ENCODE measurements around the gene ESYT1.

The ESYT1 gene

GRCh38 chr12:56143217-56143616, 15.2 kb downstream of the ESYT1 start:
- no peak for TF ChIP-seq EZH2 (IDR thresholded peaks at IDR 0.05; ENCODE audit: borderline replicate concordance, low read depth, low read length, severe bottlenecking)
- TF ChIP-seq, protein P1, sequence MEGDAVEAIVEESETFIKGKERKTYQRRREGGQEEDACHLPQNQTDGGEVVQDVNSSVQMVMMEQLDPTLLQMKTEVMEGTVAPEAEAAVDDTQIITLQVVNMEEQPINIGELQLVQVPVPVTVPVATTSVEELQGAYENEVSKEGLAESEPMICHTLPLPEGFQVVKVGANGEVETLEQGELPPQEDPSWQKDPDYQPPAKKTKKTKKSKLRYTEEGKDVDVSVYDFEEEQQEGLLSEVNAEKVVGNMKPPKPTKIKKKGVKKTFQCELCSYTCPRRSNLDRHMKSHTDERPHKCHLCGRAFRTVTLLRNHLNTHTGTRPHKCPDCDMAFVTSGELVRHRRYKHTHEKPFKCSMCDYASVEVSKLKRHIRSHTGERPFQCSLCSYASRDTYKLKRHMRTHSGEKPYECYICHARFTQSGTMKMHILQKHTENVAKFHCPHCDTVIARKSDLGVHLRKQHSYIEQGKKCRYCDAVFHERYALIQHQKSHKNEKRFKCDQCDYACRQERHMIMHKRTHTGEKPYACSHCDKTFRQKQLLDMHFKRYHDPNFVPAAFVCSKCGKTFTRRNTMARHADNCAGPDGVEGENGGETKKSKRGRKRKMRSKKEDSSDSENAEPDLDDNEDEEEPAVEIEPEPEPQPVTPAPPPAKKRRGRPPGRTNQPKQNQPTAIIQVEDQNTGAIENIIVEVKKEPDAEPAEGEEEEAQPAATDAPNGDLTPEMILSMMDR (IDR thresholded peaks at IDR 0.05; ENCODE audit: borderline replicate concordance, extremely low read depth, low read length, poor library complexity, severe bottlenecking) = no peak
- no peak overlapping the region for H3K27ac ChIP-seq (ENCODE audit: low read length)
- no peak overlapping the region for H3K9ac ChIP-seq (ENCODE audit: low read depth, low read length)
- no peaks in the 10 kb centered on the region for H3K27me3 ChIP-seq (ENCODE audit: insufficient read depth, low read length, poor library complexity)
- no peak overlapping the region for H3K4me3 ChIP-seq (ENCODE audit: low read depth in 1 of 2, low read length in 2 of 2)
- H4K20me1 ChIP-seq (ENCODE audit: insufficient read depth, low read length) = no peaks in the 10 kb centered on the region
- no peak overlapping the region for H3K4me2 ChIP-seq (ENCODE audit: insufficient read depth, low read length)
- ATAC-seq (ENCODE audit: insufficient read depth, low read depth) (no peak), DNase-seq (no peak)
- H3K4me1 ChIP-seq (ENCODE audit: insufficient read depth, low read length) = no peaks in the 10 kb centered on the region; the same call in 1 of the 2 replicates
- H3K36me3 ChIP-seq (ENCODE audit: insufficient read depth, low read length) = peaks cover 62% of the 10 kb centered on the region
- no peak overlapping the region for H2AFZ ChIP-seq (ENCODE audit: low read depth, low read length)
- H3K9me3 ChIP-seq (ENCODE audit: insufficient read depth, low read length, severe bottlenecking) = no peaks in the 10 kb centered on the region
- H3K79me2 ChIP-seq (ENCODE audit: insufficient read depth, low read length) = no peaks in the 10 kb centered on the region

- no peaks in the 10 kb centered on the region for H3K9me3 ChIP-seq (ENCODE audit: insufficient read depth, low read length, severe bottlenecking)
- DNase-seq = no peak
- no peaks in the 10 kb centered on the region for H3K4me1 ChIP-seq (ENCODE audit: insufficient read depth, low read length)
- H3K4me3 ChIP-seq (ENCODE audit: low read depth in 1 of 2, low read length in 2 of 2) = no peak overlapping the region
- H3K4me2 ChIP-seq (ENCODE audit: insufficient read depth, low read length) = no peak overlapping the region
- no peak overlapping the region for H3K27ac ChIP-seq (ENCODE audit: low read length)
- no peaks in the 10 kb centered on the region for H3K79me2 ChIP-seq (ENCODE audit: insufficient read depth, low read length)
- no peaks in the 10 kb centered on the region for H4K20me1 ChIP-seq (ENCODE audit: insufficient read depth, low read length)
- no peak overlapping the region for H3K9ac ChIP-seq (ENCODE audit: low read depth, low read length)
- H3K36me3 ChIP-seq (ENCODE audit: insufficient read depth, low read length) = peaks cover 55% of the 10 kb centered on the region
- ATAC-seq (ENCODE audit: insufficient read depth, low read depth) = no peak
- no peaks in the 10 kb centered on the region for H3K27me3 ChIP-seq (ENCODE audit: insufficient read depth, low read length, poor library complexity)
- no peak for TF ChIP-seq EZH2 (IDR thresholded peaks at IDR 0.05; ENCODE audit: borderline replicate concordance, low read depth, low read length, severe bottlenecking)
- TF ChIP-seq, protein P1 (IDR thresholded peaks at IDR 0.05; ENCODE audit: borderline replicate concordance, extremely low read depth, low read length, poor library complexity, severe bottlenecking) = no peak
- no peak overlapping the region for H2AFZ ChIP-seq (ENCODE audit: low read depth, low read length)
Observed at GRCh38 chr12:56143870-56144269, 15.8 kb downstream of the ESYT1 start.

GRCh38 chr12:56145217-56145616, 17.1 kb downstream of the ESYT1 start:
- no peak overlapping the region for H3K27ac ChIP-seq (ENCODE audit: low read length)
- H3K4me3 ChIP-seq (ENCODE audit: low read depth in 1 of 2, low read length in 2 of 2) = no peak overlapping the region
- no peak for ATAC-seq (ENCODE audit: insufficient read depth, low read depth)
- no peaks in the 10 kb centered on the region for H3K79me2 ChIP-seq (ENCODE audit: insufficient read depth, low read length)
- H4K20me1 ChIP-seq (ENCODE audit: insufficient read depth, low read length) = no peaks in the 10 kb centered on the region
- no peak overlapping the region for H3K9ac ChIP-seq (ENCODE audit: low read depth, low read length)
- no peak for DNase-seq
- H3K4me1 ChIP-seq (ENCODE audit: insufficient read depth, low read length) = no peaks in the 10 kb centered on the region
- no peak for TF ChIP-seq EZH2 (IDR thresholded peaks at IDR 0.05; ENCODE audit: borderline replicate concordance, low read depth, low read length, severe bottlenecking)
- TF ChIP-seq, protein P1 (IDR thresholded peaks at IDR 0.05; ENCODE audit: borderline replicate concordance, extremely low read depth, low read length, poor library complexity, severe bottlenecking) = no peak
- H3K9me3 ChIP-seq (ENCODE audit: insufficient read depth, low read length, severe bottlenecking) = no peaks in the 10 kb centered on the region
- no peaks in the 10 kb centered on the region for H3K27me3 ChIP-seq (ENCODE audit: insufficient read depth, low read length, poor library complexity)
- no peak overlapping the region for H2AFZ ChIP-seq (ENCODE audit: low read depth, low read length)
- no peak overlapping the region for H3K4me2 ChIP-seq (ENCODE audit: insufficient read depth, low read length)
- H3K36me3 ChIP-seq (ENCODE audit: insufficient read depth, low read length) = peaks cover 45% of the 10 kb centered on the region

All from DND-41 (cell line).